ENCODE results near the gene ILDR1.

The ILDR1 gene

DNA sequence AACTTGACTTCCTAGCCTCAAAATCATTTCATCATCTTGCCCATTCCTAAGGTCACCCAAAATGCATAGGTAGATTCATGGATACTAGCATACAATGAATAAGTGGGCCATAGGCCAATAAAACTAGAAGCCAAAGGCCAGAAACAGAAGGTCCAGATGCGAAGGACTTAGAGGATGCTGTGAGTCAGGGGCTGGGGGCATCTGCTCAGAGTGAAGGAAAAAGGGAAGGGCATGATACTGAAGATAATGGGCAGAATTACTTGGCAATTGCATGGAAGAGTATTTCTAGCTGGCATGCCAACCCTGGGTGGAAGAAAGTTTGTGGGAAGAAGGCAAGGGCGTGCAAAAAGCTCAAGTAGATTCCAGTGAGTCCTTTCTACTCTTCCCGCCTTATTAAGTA lies 27.5 kb downstream of the ILDR1 start:
- DNase-seq (ENCODE audit: low read depth) = no peak

- DNase-seq (ENCODE audit: low read depth) = no peak
Observed at GRCh38 chr3:121992601-121993560, 29.2 kb downstream of the ILDR1 start.

- DNase-seq (ENCODE audit: low read depth) = no peak
Observed at GRCh38 chr3:121989943-121990342, 32.1 kb downstream of the ILDR1 start.

- no peak for DNase-seq (ENCODE audit: low read depth)
Observed at GRCh38 chr3:121988146-121988545, 33.9 kb downstream of the ILDR1 start.

DNA sequence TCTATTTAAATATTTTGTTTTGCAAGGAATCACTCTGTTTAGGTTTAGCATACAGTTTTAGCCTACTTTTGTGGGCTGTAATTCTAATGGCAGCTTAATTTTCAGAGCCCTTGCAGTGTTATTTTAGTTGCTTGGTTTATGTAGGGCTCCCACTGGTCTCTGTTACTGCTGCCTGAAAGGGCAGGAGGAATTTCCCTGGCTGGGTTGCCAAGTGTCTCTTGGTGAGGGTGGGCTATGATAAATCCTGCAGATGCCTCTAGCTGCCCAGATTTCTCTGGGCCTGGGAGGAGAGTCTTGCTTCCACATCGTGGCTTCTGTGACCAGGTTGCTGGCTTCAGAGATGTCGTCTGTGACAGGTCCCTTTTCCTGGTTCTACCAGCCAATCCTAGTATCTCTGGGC lies 36.2 kb downstream of the ILDR1 start:
- no peak for DNase-seq (ENCODE audit: low read depth)

DNA sequence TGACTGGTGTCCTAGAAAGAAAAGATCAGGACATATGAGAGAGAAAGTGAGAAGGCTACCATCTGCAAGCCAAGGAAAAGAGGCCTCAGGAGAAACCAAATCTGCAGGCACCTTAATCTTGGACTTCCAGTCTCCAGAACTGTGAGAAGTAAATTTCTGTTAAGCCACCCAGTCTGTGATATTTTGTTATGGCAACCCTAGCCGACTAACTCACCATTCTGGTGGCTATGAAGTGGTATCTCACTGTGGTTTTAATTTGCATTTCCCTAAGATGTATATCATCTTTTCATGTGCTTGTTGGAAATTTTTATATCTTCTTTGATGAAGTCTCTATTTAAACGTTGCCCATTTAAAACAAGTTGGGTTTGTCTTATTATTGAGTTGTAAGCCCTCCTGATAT lies 40.6 kb downstream of the ILDR1 start:
- no peak for DNase-seq (ENCODE audit: low read depth)

- DNase-seq (ENCODE audit: low read depth) = no peak
Observed at GRCh38 chr3:121980450-121980796, 41.6 kb downstream of the ILDR1 start.

DNA sequence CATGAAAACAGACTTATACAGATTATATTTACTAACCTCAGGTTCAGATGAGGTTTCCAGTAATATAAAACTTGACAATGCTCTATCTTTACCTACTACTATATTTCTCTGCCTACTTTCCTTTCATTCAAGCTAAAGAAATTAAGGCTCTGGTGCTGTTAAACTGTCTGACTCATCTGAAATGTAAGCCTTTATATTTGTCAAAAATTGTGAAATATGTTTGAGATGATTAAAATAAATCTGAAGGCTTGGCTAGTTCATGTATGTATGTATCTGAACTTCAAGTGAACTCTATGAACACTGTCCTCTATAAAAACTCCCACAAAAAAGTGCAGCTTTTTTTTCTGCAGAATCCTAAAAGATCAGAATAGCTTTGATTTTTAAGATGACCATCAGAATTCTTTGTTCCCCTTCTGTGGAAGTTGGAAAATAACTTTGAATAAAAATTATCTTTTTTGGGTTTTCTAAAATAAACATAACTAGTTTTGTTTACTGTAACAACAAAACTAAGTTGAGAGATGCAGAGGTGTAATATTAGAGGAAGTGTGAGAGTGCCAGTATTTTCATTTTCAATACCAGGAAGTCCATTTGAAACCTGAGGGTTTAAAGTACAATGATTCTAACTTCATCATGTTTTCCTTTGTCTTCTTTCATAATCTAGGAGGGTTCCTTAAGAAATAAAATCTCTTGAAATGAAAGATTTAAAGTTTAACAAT lies 42.2 kb downstream of the ILDR1 start:
- no peak for DNase-seq (ENCODE audit: low read depth)

GRCh38 chr3:121979246-121979645 lies 42.8 kb downstream of the ILDR1 start:
- DNase-seq (ENCODE audit: low read depth) = no peak

- DNase-seq (ENCODE audit: low read depth) = no peak
Observed at GRCh38 chr3:121976727-121977126, 45.3 kb downstream of the ILDR1 start.

DNA sequence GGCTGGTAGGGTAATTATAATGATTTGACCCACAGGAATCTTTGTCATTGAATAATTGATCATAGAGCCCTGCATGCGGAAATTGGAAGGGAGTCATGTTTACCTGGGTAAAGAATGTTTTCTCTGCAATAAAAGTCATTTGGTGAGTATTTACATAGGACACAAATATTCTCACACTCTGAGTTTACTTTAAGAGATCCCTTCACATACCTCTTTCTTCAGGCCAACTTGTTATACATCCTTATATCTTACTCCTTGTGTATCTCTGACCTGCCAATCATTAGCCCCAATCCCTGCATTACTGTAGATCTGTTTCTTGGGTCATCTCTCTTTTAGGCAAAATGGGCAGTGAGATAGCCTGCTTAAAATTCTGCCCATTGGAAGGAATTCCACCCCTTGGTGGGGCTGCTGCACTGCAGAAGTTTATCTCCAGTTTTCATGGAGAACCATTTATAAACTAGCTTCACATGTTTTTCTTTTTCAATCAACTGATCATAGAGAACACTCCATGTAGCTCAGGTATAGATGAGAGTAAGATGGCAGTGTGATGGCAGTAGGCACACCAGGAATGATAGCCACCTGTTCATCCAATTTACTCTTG lies 46.2 kb downstream of the ILDR1 start:
- DNase-seq (ENCODE audit: low read depth) = no peak

DNA sequence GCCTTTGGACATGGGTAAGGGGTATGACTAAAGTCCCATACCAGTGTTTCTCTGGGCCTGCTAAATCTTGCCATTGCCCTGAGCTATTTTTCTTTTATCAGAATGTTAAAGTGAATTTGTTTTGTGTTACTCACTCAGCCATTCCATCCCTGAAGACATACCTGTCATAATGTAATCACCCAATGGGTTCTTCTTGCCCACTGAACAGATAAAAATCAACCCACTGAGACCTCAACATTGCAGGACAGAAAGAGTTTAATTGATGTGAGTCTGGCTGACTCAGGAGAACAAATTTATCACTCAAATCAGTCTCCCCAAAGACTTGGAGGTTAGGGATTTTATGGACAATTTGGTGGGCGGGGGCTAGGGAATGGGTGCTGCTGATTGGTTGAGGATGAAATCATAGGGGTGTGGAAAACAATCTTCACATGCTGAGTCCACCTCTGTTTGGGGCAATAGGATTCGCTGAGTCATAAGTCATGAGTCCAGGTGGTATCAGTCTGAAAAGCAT lies 47.4 kb downstream of the ILDR1 start:
- no peak for DNase-seq (ENCODE audit: low read depth)

GRCh38 chr3:121970047-121970446 lies 52.0 kb downstream of the ILDR1 start:
- no peak for DNase-seq (ENCODE audit: low read depth)

GRCh38 chr3:121969631-121970030 lies 52.4 kb downstream of the ILDR1 start:
- DNase-seq (ENCODE audit: low read depth) = no peak

GRCh38 chr3:121963608-121964007 lies 58.4 kb downstream of the ILDR1 start:
- DNase-seq (ENCODE audit: low read depth) = no peak

GRCh38 chr3:121962443-121962842 lies 59.6 kb downstream of the ILDR1 start:
- no peak for DNase-seq (ENCODE audit: low read depth)

DNA sequence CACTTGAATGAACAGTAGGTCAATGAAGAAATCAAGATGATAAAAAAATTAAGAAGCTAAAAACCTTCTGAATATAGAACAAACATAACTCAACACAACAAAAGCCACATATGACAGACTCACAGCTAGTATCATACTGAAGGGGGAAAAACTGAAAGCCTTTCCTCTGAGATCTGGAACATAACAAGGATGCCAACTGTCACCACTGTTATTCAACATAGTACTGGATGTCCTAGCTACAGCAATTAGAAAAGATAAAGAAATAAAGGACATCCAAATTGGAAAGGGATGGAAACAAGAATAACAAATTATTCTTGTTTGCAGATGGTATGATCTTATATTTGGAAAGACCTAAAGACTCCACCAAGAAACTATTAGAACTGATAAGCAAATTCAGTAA lies 60.8 kb downstream of the ILDR1 start:
- DNase-seq (ENCODE audit: low read depth) = no peak

GRCh38 chr3:121958801-121959200 lies 63.2 kb downstream of the ILDR1 start:
- no peak for DNase-seq (ENCODE audit: low read depth)

GRCh38 chr3:121957674-121958415 lies 64.2 kb downstream of the ILDR1 start:
- DNase-seq (ENCODE audit: low read depth) = no peak

DNA sequence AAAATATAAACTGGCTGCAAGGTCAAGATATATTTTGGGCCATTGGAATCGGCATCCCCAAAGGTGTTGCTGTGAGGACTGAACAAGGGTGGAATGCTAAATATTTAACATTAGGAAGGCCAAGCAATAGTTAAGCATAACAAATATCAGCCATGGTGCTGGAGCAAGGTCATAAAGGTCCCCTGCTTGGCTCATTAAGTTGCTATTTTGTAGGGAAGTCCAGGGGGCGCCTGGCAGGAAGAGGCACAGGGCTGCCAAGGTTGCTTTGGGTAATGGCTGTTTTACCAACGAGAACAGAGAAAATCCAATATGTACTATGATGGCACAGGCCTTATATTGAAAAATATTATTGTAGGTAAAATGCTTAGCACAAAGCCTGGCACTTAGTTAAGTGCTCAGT lies 65.7 kb downstream of the ILDR1 start:
- DNase-seq (ENCODE audit: low read depth) = no peak

GRCh38 chr3:121951291-121951919 lies 70.6 kb downstream of the ILDR1 start:
- no peak for DNase-seq (ENCODE audit: low read depth)

- no peak for DNase-seq (ENCODE audit: low read depth)
Observed at GRCh38 chr3:121948641-121949040, 73.4 kb downstream of the ILDR1 start.
